SKM-1 treated with dmso at 0.1 percent for 144 hours (cell line): Measurements from ENCODE around the gene CDCA8.

Source experiments
- DNase-seq: peaks from one replicate; lab custom pipeline; 2025; ENCODE audit not compliant: unreplicated experiment; lab: John Stamatoyannopoulos, UW

Gene CDCA8

DNA sequence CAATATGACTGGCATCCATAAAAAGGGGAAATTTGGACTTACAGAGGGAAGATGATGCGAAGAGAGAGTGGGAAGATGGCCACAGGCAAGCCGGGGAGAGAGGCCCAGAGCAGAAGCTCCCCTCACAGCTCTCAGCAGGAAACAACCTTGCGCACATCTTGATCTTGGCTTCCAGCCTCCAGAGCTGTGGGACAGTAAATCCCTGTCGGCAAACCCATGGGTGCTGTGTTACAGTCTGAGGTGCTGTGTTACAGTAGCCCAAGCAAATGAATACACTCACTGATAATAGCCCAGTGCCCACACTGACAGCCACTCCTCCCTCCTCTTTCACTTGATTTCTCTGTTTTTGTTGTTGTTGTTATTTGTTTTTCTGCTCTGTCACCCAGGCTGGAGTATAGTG lies 22.4 kb downstream of the CDCA8 start:
- no peak for DNase-seq

GRCh38 chr1:37716321-37716720 lies 24.0 kb downstream of the CDCA8 start:
- DNase-seq = no peak

GRCh38 chr1:37717631-37718030 lies 25.3 kb downstream of the CDCA8 start:
- no peak for DNase-seq

DNA sequence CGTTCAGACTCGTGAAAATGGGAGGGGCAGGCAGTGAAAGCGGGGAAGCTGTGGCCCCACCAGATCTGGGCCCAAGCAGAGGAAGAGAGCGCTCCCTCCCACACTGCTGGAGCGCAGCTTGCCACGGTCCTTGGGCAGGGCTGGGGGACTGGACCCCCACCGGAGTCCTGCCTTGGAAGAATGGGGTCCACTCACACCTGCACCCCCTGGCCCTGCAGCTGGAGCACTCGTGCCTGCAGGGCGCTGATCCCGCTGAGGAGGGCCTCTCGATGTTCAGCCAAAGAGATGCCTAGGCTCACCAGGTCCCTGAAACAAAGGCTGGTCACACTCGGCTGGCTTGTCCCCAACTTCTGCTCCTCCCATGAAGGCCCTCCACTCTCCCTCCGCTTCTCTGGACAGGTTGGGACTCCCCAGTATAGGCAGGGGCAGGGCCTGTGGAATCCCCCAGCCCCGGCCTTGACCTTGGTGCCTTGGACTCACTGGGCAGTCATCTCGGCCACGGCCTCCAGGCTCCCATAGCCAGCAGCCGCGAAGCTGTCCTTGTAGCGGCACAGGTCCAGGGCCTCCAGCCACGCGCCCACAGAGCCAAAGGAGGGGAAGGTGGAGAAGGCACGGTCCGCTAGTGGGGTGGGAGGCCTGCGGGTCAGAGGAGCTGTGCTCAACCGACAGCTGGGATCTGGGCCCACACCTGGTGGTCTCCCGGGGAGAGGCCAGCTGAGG lies 26.0 kb downstream of the CDCA8 start:
- DNase-seq = no peak

GRCh38 chr1:37718901-37719571 lies 26.7 kb downstream of the CDCA8 start:
- DNase-seq = no peak

GRCh38 chr1:37719572-37720195 lies 27.4 kb downstream of the CDCA8 start:
- no peak for DNase-seq

GRCh38 chr1:37720231-37721130 lies 28.2 kb downstream of the CDCA8 start:
- DNase-seq = no peak

DNA sequence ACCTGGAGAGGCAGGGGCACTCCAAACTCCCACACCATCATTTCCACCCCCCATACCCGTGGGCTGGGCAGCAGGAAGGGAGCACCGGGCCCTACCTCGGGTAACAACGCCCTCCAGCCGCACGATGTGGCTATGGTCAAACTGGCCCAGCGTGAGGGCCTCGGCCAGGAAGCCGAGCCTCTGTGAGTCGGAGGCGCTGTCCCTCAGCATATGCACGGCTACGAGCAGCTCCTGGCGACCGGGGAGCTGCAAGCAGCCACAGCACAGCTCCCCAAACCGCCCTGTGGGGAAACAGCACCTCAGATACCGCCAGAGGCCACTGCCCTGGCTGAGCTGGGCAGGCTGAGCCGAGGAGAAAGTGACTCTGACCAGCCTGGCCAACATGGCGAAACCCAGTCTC lies 29.2 kb downstream of the CDCA8 start:
- DNase-seq = no peak

DNA sequence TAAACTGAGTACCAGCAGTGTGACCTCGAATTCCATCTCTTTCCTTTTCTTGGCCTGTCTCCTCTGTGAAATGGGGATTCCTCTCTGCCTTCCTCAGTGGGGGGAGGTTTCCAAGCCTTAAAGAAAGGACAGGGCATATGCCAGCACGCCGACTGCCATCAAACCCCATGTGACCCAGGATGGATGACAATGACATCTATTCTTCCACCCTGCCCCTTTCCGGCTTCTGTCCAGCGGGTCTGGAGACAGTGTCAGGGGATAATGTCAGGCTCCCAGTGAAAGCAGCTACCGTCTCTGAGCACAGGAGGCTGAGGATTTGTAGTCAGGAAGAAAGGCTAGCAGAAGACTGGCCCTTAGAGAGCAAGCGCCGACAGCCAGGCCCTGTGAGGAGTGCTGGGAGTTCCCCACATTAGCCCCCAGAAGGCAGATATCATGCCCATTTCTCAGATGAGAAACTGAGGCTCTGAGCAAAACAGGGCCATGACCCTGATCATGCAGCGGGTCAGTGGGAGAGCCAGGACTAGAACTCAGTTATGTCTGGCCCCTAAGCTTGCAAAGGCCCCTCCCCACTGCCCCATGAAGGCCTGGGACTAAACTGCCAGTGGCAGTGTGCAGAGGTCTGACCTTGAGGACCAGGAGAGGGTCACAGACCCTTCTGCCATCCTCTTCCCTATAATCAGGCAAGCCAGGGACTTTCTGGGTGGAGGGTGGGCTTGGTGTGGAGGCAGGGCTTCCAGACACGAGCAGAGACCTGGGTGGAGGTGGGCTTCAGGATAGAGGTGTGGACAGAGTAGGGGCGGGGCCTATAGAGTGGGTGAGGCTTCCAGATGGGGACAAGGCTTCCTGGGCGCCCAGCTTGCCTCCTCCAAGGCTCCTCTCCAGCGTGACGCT lies 30.1 kb downstream of the CDCA8 start:
- no peak for DNase-seq

DNA sequence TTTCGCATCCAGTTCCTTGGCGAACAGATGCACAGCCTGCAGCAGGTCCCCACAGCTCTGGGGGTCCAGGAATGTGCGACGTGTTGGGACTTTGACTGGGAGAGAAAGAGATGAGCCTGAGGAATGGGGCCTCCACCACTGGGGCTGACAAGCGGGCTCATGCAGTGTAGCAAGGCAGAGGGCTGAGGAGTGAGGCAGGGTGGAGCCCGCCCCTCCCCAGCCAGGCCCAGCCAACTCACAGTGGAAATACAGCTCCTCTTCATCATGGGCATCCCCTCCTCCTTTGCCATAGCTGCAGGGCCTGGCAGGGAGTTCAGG lies 30.7 kb downstream of the CDCA8 start:
- no peak for DNase-seq

DNA sequence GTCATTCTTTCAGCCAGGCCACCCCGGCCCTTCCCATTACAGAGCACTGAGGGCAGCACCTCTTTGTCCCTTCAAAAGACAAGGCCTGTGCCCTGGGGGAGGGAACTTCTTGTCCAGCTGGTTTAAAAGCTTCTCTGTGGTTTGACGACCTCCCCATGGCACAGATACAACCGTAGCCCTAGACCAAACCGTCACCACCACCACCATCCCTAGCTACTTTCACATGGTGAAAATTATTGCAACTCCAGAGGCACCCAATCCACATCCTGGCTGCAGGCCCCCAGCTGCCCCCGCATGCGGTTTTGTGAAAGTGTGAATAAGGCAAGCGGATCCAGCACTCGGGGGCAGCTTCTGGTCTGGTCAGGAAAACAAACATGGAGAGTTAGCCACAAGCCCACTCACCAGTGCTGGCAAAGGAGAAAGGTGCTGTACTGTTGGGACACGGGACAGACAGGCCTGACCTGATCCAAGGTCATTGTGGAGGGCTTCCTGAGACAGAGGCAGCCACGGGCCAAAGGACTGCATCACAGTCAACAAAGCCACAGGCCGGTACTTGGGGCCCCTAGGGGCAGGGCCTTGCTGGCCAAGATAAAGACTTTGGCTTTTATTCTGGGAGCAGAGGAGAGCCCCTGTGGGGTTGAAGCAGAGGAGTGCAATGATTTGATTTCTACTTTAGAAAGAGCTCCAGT lies 31.2 kb downstream of the CDCA8 start:
- DNase-seq = no peak

DNA sequence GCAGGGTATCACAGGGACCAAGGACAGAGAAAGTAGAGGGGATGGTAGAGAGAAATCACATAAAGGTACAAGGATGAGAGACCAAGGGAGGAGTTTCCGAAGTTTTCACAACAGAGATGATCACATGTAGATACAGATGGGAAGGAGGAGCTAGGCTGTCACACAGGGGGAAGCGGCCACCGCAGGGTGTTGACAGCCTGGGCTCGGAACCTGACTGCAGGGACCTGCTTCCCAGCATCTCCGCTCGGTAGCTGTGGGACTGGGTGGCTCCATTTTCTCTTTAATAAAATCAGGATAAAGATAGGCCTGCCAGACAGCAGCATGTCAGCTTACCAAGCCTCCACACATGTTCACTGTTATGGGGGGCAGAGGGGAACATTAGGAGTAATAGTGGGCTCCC lies 32.3 kb downstream of the CDCA8 start:
- no peak for DNase-seq

DNA sequence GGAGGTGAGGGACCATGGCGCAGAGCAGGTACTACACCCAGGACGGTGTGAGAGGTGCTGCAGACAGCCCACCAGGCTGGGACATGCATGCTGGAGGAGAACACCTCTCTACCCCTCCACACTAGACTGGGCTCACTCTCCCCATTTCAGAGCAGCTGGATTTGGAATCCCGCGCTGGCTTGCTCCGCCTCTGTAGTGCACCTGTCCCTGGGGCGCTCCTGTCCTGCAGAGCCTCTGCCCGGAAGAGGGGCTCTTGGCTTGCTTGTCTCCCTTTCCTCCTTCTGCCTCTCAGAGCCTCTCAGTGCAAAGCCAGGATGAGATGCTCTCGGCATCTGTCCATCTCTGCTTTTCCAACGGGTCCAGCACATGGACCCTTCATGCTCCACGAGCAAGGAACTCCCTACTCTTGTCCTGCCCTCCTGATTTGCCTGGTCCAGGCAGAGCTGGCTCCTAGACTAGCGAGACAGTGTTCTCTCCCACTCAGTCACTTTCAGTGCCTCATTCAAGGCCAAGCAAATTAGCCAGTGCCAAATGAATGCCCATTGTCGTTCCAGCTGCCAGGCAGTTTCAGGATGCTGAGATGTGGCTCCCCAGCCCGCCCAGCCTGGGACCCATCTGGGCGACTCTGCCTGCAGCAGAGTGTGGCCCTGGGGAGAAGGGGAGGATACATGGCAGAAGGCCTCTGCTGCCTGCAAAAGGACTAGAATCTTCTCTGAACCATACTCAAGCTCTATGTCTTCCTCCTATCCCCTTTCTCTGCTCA lies 33.7 kb downstream of the CDCA8 start:
- no peak for DNase-seq

- DNase-seq = no peak
These were observed 34.7 kb downstream of the CDCA8 start for GRCh38 chr1:37726751-37727585.

DNA sequence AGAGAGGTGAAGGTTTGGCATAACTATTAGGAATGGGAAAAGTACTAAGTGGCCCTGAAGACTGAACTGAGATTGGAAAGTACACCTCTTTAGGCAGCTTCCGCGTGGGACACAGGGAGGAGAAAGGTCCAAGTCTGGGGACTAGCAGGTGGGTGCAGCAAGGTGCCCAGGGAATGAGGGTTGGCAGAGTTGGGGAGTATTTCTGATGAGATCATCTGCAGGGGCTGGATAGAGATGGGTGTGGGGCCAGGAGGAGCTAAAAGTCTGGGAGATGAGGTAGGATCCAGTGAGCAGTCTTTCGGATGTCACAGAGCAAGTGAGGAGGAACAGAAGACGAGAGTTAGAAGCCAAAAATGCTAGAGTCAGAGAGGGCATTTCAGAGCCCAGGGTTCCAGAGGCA lies 36.1 kb downstream of the CDCA8 start:
- DNase-seq = no peak

- DNase-seq = no peak
These were observed 38.1 kb downstream of the CDCA8 start for GRCh38 chr1:37730376-37730775.

GRCh38 chr1:37731312-37732019 lies 39.1 kb downstream of the CDCA8 start:
- no peak for DNase-seq
